Muscle of leg (tissue), 16 donors: ENCODE data around the gene RNH1. TPM values are rescaled to one million over a fixed set of nuclear protein-coding genes. Genes with fewer than 3 reads are reported as not detected.

Source experiments
- DNase-seq: peaks from one replicate; pipeline ENCODE4 v3.0.0; 2013
- H3K27ac ChIP-seq: one replicate; pipeline ENCODE4 v1.5.1; 2013; ENCODE audit warnings: mild to moderate bottlenecking, low read length, control low read depth
- H3K27me3 ChIP-seq: one replicate; pipeline ENCODE4 v1.6.1; 2013; ENCODE audit warnings: low read length; ENCODE audit not compliant: control insufficient read depth, insufficient read depth
- H3K36me3 ChIP-seq: one replicate; pipeline ENCODE4 v1.6.1; 2013; ENCODE audit warnings: low read length; ENCODE audit not compliant: control insufficient read depth, insufficient read depth
- H3K4me1 ChIP-seq: one replicate; pipeline ENCODE4 v1.6.1; 2013; ENCODE audit warnings: low read length; ENCODE audit not compliant: control insufficient read depth, insufficient read depth
- H3K4me3 ChIP-seq: one replicate; pipeline ENCODE4 v1.5.1; 2013; ENCODE audit warnings: low read length, control low read depth
- H3K9me3 ChIP-seq: replicated peaks from 2 replicates; pipeline ENCODE4 v1.6.1; 2013; ENCODE audit warnings: low read depth, low read length; ENCODE audit not compliant: control insufficient read depth
- WGBS: methylation state at CpG from one replicate; pipeline ENCODE4 v1.1.5; 2013; ENCODE audit warnings: missing lambda C conversion rate; ENCODE audit not compliant: insufficient coverage; 5-methylcytosine and 5-hydroxymethylcytosine counted together
- long read RNA-seq, 11 donors: transcript quantifications; one replicate each; lab custom pipeline, GENCODE V29; 2026
- polyA plus RNA-seq, 8 donors: library from polyadenylated mRNA; unstranded; fragments of 120-200 nt; gene quantifications; one replicate each; pipeline versions ENCODE4 v1.2.1 to v1.2.3, GENCODE V29; 2013; ENCODE audit warnings: inconsistent platforms in 1 of 8, low replicate concordance in 1 of 8; ENCODE audit not compliant: insufficient read length in 8 of 8, insufficient read depth in 1 of 8
- total RNA-seq: library from RNA; stranded (reverse); fragments of 120-200 nt; gene quantifications from one replicate; pipeline ENCODE4 v1.2.4, GENCODE V29; 2013

Gene RNH1
- 89.5 TPM for total RNA-seq
- polyA plus RNA-seq, result 100 to 1,000 TPM in 4 of 8 donors, 10 to 100 TPM in 4; 89.6 to 107 (median 99.6) TPM
- long read RNA-seq, donor 1, transcript RNH1-203 (10 exons, 1,722 nt), result major isoform, 7 of 16 reads
- long read RNA-seq, donor 1, partial matches to known transcripts, result 0 of 16 reads
- long read RNA-seq, donor 1, other reads (novel, unspliced or antisense), result 0 of 16 reads
- long read RNA-seq, donor 2, partial matches to known transcripts, result 0 of 3 reads
- long read RNA-seq, donor 2, other reads (novel, unspliced or antisense), result 0 of 3 reads
- long read RNA-seq, donor 3, transcript RNH1-202 (10 exons, 1,791 nt), result minor isoform, 7 of 62 reads
- long read RNA-seq, donor 3, transcript RNH1-203 (10 exons, 1,722 nt), result major isoform, 24 of 62 reads
- long read RNA-seq, donor 3, transcript RNH1-206 (10 exons, 1,725 nt), result minor isoform, 8 of 62 reads
- long read RNA-seq, donor 3, partial matches to known transcripts, result 14 of 62 reads
- long read RNA-seq, donor 3, other reads (novel, unspliced or antisense), result 0 of 62 reads
- long read RNA-seq, donor 4, transcript RNH1-203 (10 exons, 1,722 nt), result major isoform, 8 of 19 reads
- long read RNA-seq, donor 4, partial matches to known transcripts, result 0 of 19 reads
- long read RNA-seq, donor 4, other reads (novel, unspliced or antisense), result 0 of 19 reads
- long read RNA-seq, donor 5, transcript RNH1-202 (10 exons, 1,791 nt), result minor isoform, 13 of 130 reads
- long read RNA-seq, donor 5, transcript RNH1-222 (11 exons, 1,829 nt), result minor isoform, 5 of 130 reads
- long read RNA-seq, donor 5, transcript RNH1-206 (10 exons, 1,725 nt), result minor isoform, 9 of 130 reads
- long read RNA-seq, donor 5, transcript RNH1-203 (10 exons, 1,722 nt), result major isoform, 25 of 130 reads
- long read RNA-seq, donor 5, partial matches to known transcripts, result 53 of 130 reads
- long read RNA-seq, donor 5, other reads (novel, unspliced or antisense), result 12 of 130 reads
- long read RNA-seq, donor 6, transcript RNH1-202 (10 exons, 1,791 nt), result minor isoform, 14 of 66 reads
- long read RNA-seq, donor 6, transcript RNH1-203 (10 exons, 1,722 nt), result major isoform, 18 of 66 reads
- long read RNA-seq, donor 6, transcript RNH1-206 (10 exons, 1,725 nt), result minor isoform, 5 of 66 reads
- long read RNA-seq, donor 6, partial matches to known transcripts, result 12 of 66 reads
- long read RNA-seq, donor 6, other reads (novel, unspliced or antisense), result 5 of 66 reads
- long read RNA-seq, donor 7, transcript RNH1-202 (10 exons, 1,791 nt), result minor isoform, 6 of 42 reads
- long read RNA-seq, donor 7, transcript RNH1-203 (10 exons, 1,722 nt), result major isoform, 12 of 42 reads
- long read RNA-seq, donor 7, partial matches to known transcripts, result 14 of 42 reads
- long read RNA-seq, donor 7, other reads (novel, unspliced or antisense), result 0 of 42 reads
- long read RNA-seq, donor 8, transcript RNH1-203 (10 exons, 1,722 nt), result major isoform, 6 of 15 reads
- long read RNA-seq, donor 8, partial matches to known transcripts, result 5 of 15 reads
- long read RNA-seq, donor 8, other reads (novel, unspliced or antisense), result 0 of 15 reads
- long read RNA-seq, donor 9, transcript RNH1-203 (10 exons, 1,722 nt), result major isoform, 8 of 45 reads
- long read RNA-seq, donor 9, transcript RNH1-202 (10 exons, 1,791 nt), result minor isoform, 5 of 45 reads
- long read RNA-seq, donor 9, partial matches to known transcripts, result 20 of 45 reads
- long read RNA-seq, donor 9, other reads (novel, unspliced or antisense), result 5 of 45 reads
- long read RNA-seq, donor 10, transcript RNH1-203 (10 exons, 1,722 nt), result major isoform, 10 of 41 reads
- long read RNA-seq, donor 10, partial matches to known transcripts, result 16 of 41 reads
- long read RNA-seq, donor 10, other reads (novel, unspliced or antisense), result 0 of 41 reads
- long read RNA-seq, donor 11, transcript RNH1-202 (10 exons, 1,791 nt), result minor isoform, 6 of 47 reads
- long read RNA-seq, donor 11, transcript RNH1-203 (10 exons, 1,722 nt), result major isoform, 12 of 47 reads
- long read RNA-seq, donor 11, partial matches to known transcripts, result 21 of 47 reads
- long read RNA-seq, donor 11, other reads (novel, unspliced or antisense), result 0 of 47 reads

- Histone ChIP-seq H3K36me3 (peaks cover 29% of the 10 kb centered on the region), H3K27ac (peak within 1 kb of the TSS; percentile 100), H3K27me3 (no peaks in the 10 kb centered on the region), H3K4me1 (peaks cover 41% of the 10 kb centered on the region), H3K4me3 (peak within 1 kb of the TSS; percentile 99), H3K9me3 (no peaks in the 10 kb centered on the region)
- under 1% methylated on average over 78 of the region's 93 CpGs for WGBS
- peak; percentile 96 for DNase-seq
These were observed at the start of gene RNH1 for GRCh38 chr11:506995-507726. Gene RNH1, minus strand, starts transcription at chr11:507242. Its CDS starts 5,080 bp downstream, at chr11:502162.

GRCh38 chr11:555780-556661 lies 49.0 kb upstream of the RNH1 start:
- Histone ChIP-seq H3K27me3 (peaks cover 79% of the 10 kb centered on the region), H3K4me3 (no peak overlapping the region), H3K9me3 (no peaks in the 10 kb centered on the region), H3K27ac (no peak overlapping the region), H3K36me3 (no peaks in the 10 kb centered on the region), H3K4me1 (peaks cover 17% of the 10 kb centered on the region)
- 3% methylated on average over 75 of the region's 104 CpGs for WGBS
- no peak for DNase-seq

- Histone ChIP-seq H3K4me3 (no peak overlapping the region), H3K4me1 (peaks cover 15% of the 10 kb centered on the region), H3K27me3 (peaks cover 77% of the 10 kb centered on the region), H3K27ac (no peak overlapping the region), H3K36me3 (no peaks in the 10 kb centered on the region), H3K9me3 (no peaks in the 10 kb centered on the region)
- no peak for DNase-seq
- 1% methylated on average over 54 of the region's 57 CpGs for WGBS
These were observed 48.3 kb upstream of the RNH1 start for GRCh38 chr11:555227-555779.

GRCh38 chr11:554428-555226 lies 47.6 kb upstream of the RNH1 start:
- no peaks in the 10 kb centered on the region for H3K36me3 ChIP-seq
- H3K27ac ChIP-seq, result no peak overlapping the region
- 9% methylated on average over 38 of the region's 60 CpGs for WGBS
- H3K4me3 ChIP-seq, result no peak overlapping the region
- H3K27me3 ChIP-seq, result peaks cover 71% of the 10 kb centered on the region
- H3K9me3 ChIP-seq, result no peaks in the 10 kb centered on the region
- peak; percentile 69 for DNase-seq
- H3K4me1 ChIP-seq, result peaks cover 10% of the 10 kb centered on the region

GRCh38 chr11:553988-554340 lies 46.9 kb upstream of the RNH1 start:
- no peaks in the 10 kb centered on the region for H3K36me3 ChIP-seq
- peaks cover 10% of the 10 kb centered on the region for H3K4me1 ChIP-seq
- H3K4me3 ChIP-seq, result no peak overlapping the region
- no peak overlapping the region for H3K27ac ChIP-seq
- 62% methylated on average over 6 of the region's 11 CpGs for WGBS
- no peaks in the 10 kb centered on the region for H3K9me3 ChIP-seq
- DNase-seq, result no peak
- H3K27me3 ChIP-seq, result peaks cover 64% of the 10 kb centered on the region

DNA sequence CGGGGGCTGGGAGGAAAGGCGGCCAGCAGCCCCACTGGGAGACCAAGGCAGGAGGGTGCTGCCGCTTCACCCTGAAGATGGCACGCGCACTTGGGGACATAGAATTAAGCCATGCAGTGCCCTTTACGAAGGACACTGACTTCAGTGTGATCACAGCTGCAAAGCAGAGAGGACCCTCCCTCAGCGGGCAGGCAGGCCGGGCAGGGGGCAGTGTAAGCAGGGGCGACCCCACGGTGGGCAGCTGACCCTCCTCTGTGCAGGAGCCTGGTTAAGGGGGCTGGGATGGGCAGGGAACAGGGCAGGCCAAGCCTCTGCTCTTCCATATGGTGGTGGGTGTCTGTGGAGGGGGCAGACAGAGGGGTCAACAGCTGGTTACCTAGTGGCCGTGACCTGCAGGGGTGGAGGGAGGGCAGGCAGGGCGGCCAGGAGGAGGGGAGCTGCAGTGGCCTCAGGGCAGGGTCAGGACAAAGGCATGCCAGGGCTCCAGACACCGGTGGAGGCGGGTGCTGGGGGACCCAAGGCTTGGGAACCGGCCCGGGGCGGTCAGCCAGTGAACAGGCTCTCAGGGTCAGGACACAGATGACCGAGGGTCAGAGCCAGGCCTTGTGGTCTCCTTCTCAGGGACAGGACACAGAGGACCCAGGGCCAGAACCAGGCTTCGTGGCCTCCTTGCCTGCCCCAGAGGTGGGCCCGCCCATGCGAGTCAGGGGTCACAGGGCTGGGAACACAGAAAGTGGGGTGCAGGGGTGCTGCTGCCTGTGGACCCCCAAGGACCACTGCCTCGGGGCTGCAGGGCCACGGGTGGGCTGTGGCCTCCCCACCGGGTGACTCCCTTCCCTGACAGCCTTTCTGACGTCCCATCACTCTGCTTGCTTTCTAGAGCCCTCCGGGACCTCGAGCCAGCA lies 46.3 kb upstream of the RNH1 start:
- peaks cover 10% of the 10 kb centered on the region for H3K4me1 ChIP-seq
- WGBS, result 85% methylated on average over 25 of the region's 27 CpGs
- peaks cover 58% of the 10 kb centered on the region for H3K27me3 ChIP-seq
- no peak for DNase-seq
- H3K9me3 ChIP-seq, result no peaks in the 10 kb centered on the region
- H3K4me3 ChIP-seq, result no peak overlapping the region
- no peak overlapping the region for H3K27ac ChIP-seq
- H3K36me3 ChIP-seq, result no peaks in the 10 kb centered on the region

DNA sequence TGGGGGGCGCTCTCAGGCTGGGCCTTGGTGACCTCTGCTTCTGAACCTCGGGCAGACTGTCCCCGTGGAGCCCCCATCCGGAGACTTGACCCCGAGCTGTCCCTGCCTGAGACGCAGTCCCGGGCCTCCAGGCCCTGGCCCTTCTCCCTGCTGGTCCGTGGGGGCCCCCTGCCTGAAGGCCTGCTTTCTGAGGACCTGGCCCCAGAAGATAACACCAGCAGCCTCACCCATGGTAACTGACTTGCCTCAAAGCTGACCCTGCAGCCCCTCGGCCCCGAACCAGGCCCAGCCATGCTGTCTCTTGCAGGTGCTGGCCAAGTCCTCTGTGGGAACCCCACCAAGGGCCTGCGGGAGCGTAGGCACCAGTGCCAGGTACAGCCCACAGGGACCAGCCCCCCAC lies 44.6 kb upstream of the RNH1 start:
- H3K27ac ChIP-seq, result no peak overlapping the region
- H3K9me3 ChIP-seq, result no peaks in the 10 kb centered on the region
- no peak overlapping the region for H3K4me3 ChIP-seq
- H3K36me3 ChIP-seq, result no peaks in the 10 kb centered on the region
- no peak for DNase-seq
- peaks cover 40% of the 10 kb centered on the region for H3K27me3 ChIP-seq
- WGBS, result 69% methylated on average over 12 of the region's 12 CpGs
- peaks cover 10% of the 10 kb centered on the region for H3K4me1 ChIP-seq
